Measurements from ENCODE around the gene SMAD3. TPM values are rescaled to one million over a fixed set of nuclear protein-coding genes. Genes with fewer than 3 reads are reported as not detected.

Gene SMAD3
- total RNA-seq, 3 donors from 2014 or later: 38.5 to 76.3 (median 44.9) TPM

DNA sequence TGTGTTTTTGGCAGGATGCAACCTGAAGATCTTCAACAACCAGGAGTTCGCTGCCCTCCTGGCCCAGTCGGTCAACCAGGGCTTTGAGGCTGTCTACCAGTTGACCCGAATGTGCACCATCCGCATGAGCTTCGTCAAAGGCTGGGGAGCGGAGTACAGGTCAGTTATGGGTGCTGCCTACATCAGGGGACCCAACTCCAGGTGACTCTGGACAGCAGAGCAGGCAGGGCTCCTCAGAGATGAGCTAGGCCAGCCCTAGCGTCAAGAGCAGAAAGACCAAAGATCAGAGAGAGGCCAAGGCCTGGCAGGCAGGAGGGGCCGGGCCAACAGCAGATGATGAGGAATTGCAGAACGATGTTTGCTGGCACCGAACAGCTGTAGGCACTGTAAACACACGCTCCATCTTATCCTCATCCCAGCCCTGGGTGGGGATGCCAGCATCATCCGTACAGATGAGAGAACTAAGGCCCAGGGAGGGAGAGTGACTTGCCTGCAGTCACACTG lies 122.0 kb downstream of the SMAD3 start:
- intact Hi-C loops (cut with DNase I, micrococcal nuclease): no loop called here
- H3K4me1 ChIP-seq (ENCODE audit: low read depth): peaks cover 5% of the 10 kb centered on the region
- no peaks in the 10 kb centered on the region for H3K36me3 ChIP-seq (ENCODE audit: low read depth)

GRCh38 chr15:67188551-67189218 lies 123.3 kb downstream of the SMAD3 start:
- Histone ChIP-seq H3K9me3 (no peaks in the 10 kb centered on the region), H3K4me3 (no peak overlapping the region), H3K36me3 (ENCODE audit: low read depth) (no peaks in the 10 kb centered on the region), H3K4me1 (ENCODE audit: low read depth) (peaks cover 5% of the 10 kb centered on the region)
- ATAC-seq (no peak), DNase-seq (peak in 2 of 3 donors; percentile 42)
- TF ChIP-seq, protein P1, sequence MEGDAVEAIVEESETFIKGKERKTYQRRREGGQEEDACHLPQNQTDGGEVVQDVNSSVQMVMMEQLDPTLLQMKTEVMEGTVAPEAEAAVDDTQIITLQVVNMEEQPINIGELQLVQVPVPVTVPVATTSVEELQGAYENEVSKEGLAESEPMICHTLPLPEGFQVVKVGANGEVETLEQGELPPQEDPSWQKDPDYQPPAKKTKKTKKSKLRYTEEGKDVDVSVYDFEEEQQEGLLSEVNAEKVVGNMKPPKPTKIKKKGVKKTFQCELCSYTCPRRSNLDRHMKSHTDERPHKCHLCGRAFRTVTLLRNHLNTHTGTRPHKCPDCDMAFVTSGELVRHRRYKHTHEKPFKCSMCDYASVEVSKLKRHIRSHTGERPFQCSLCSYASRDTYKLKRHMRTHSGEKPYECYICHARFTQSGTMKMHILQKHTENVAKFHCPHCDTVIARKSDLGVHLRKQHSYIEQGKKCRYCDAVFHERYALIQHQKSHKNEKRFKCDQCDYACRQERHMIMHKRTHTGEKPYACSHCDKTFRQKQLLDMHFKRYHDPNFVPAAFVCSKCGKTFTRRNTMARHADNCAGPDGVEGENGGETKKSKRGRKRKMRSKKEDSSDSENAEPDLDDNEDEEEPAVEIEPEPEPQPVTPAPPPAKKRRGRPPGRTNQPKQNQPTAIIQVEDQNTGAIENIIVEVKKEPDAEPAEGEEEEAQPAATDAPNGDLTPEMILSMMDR (IDR thresholded peaks at IDR 0.05): no peak
- intact Hi-C loops (cut with DNase I, micrococcal nuclease): no loop called here

More for the DNA sequence above, 122.0 kb downstream of the SMAD3 start:
- no peak overlapping the region for H3K4me3 ChIP-seq
- DNase-seq: peak in 1 of 3 donors; percentile 28
- TF ChIP-seq, protein P1 (IDR thresholded peaks at IDR 0.05): no peak
- no peaks in the 10 kb centered on the region for H3K9me3 ChIP-seq
- ATAC-seq: no peak

DNA sequence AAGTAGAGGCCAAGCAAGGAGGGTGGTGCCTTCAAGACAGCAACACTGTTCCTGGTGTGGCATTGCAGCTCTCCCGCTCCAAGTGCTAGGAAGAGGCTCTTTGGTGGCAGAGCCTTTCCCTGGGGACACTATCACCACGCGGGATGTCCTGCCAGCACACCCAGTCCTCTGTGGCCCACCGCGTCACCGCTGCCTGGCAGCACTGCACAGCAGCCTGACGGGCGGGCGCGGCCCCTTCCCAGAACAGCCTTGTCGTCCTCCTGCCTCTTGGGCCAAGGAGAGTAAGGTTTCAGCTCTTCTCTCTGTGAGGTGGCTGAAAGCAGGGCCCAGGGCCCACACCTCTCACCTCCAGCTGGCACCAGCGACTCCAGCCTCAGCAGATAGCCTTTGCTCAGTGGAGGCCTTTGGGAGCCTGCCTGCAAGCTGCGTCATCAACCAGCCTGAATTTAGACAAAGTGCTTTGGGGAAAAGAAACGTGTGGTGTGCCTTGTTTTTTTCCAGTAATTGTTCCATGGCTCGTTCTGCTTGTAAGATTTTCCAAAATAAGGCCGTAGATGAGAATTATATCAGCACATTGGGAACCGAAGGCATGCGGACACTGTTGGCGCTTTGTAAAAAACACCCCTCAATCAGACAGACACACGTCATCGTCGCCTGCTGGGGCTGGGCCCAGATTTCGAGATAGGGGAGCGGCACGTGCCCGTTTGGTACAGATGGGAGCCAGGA lies 124.1 kb downstream of the SMAD3 start:
- no peaks in the 10 kb centered on the region for H3K9me3 ChIP-seq
- peak; percentile 5 for ATAC-seq
- intact Hi-C loops (cut with DNase I, micrococcal nuclease): no loop called here
- H3K36me3 ChIP-seq (ENCODE audit: low read depth): no peaks in the 10 kb centered on the region
- DNase-seq: peak in 1 of 3 donors; percentile 61
- TF ChIP-seq, protein P1 (IDR thresholded peaks at IDR 0.05): no peak
- H3K4me3 ChIP-seq: no peak overlapping the region
- peaks cover 4% of the 10 kb centered on the region for H3K4me1 ChIP-seq (ENCODE audit: low read depth)

DNA sequence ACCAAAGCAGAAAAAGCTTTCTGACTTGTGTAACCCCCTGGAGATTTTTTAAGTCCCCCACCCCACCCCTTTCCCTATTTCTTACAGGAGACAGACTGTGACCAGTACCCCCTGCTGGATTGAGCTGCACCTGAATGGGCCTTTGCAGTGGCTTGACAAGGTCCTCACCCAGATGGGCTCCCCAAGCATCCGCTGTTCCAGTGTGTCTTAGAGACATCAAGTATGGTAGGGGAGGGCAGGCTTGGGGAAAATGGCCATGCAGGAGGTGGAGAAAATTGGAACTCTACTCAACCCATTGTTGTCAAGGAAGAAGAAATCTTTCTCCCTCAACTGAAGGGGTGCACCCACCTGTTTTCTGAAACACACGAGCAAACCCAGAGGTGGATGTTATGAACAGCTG lies 124.9 kb downstream of the SMAD3 start:
- Histone ChIP-seq H3K36me3 (ENCODE audit: low read depth) (no peaks in the 10 kb centered on the region), H3K9me3 (no peaks in the 10 kb centered on the region), H3K4me3 (no peak overlapping the region), H3K4me1 (ENCODE audit: low read depth) (peaks cover 3% of the 10 kb centered on the region)
- ATAC-seq (no peak), DNase-seq (no peak)
- TF ChIP-seq, protein P1 (IDR thresholded peaks at IDR 0.05): no peak
- intact Hi-C loops (cut with DNase I, micrococcal nuclease): no loop called here

DNA sequence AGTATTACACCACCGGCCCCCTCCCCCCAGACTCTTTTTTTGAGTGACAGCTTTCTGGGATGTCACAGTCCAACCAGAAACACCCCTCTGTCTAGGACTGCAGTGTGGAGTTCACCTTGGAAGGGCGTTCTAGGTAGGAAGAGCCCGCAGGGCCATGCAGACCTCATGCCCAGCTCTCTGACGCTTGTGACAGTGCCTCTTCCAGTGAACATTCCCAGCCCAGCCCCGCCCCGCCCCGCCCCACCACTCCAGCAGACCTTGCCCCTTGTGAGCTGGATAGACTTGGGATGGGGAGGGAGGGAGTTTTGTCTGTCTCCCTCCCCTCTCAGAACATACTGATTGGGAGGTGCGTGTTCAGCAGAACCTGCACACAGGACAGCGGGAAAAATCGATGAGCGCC lies 125.4 kb downstream of the SMAD3 start:
- intact Hi-C loops (cut with DNase I, micrococcal nuclease): no loop called here
- Histone ChIP-seq H3K4me3 (no peak overlapping the region), H3K4me1 (ENCODE audit: low read depth) (peaks cover 3% of the 10 kb centered on the region), H3K9me3 (no peaks in the 10 kb centered on the region), H3K36me3 (ENCODE audit: low read depth) (no peaks in the 10 kb centered on the region)
- ATAC-seq (peak; percentile 52), DNase-seq (peak in 1 of 3 donors; percentile 16)
- TF ChIP-seq, protein P1 (IDR thresholded peaks at IDR 0.05): no peak

All from mucosa of descending colon (tissue), 3 donors.